HG03159 (cell line): Measurements from ENCODE around the gene ABHD12.
"Not testable (repeated sequence)": the region's sequence is repeated elsewhere in the genome, so short reads cannot be mapped to it uniquely, and the experiment has no call there.

Experiments used
- ATAC-seq: cut with Tn5 transposase; IDR thresholded peaks from one replicate; pipeline ENCODE4 v1.9.1; 2021; ENCODE audit warnings: mild to moderate bottlenecking, moderate library complexity; ENCODE audit not compliant: unreplicated experiment

Gene ABHD12

DNA sequence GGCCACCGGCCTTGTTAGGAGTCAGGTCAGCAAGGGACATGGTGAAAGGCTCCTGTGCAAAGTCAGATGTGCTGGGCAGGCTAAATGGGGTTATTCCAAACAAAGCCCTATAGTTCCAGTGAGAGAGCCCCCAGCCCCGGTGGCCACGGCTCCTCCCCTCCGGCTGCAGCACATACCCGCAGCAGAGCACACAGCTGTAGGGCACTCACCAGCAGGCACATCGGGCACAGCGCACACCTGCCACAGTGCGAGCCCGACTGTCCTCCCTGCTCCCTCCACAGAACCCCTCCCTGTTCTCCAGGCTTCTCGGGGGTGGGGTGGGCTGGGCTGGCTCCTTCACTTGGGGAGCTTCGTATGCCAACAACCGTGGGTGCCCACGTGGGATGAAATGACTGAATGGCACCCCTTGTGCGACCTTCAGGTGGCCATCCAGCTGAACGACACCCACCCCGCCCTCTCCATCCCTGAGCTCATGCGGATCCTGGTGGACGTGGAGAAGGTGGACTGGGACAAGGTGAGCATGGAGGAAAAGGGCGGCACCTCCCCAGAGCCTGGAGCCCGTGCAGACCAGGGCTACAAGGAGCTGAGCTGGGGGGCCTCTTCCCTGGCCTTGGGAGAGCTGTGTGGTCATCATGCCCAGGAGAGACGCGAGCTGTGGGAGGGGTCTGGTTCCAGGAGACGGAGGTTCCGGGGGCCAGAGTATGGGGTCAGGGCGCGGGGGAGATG is 111.8 kb downstream of the ABHD12 start:
- no peak for ATAC-seq

DNA sequence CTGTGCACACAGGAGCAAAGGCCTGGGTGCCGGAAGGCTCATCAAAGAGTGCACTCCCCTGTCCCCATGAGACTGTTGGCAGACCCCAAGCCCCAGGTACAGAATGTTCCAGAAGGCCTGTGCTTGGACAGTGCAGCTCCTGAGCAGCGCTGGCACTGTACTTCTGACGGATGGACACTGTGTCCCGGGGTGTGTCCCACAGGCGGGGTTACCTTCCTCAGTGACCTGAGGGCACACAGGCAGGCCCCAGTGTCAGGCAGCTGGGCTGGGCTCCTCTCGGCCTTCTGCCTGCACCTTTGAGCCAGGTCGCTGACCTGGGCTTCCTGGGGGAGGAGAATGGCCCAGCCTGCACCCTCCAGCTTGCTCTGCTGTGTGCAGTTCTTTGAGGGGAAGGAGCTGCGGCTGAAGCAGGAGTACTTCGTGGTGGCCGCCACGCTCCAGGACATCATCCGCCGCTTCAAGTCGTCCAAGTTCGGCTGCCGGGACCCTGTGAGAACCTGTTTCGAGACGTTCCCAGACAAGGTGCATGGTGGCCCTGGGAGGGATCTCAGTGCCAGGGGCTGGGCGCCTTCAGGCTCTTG is 112.6 kb downstream of the ABHD12 start:
- no peak for ATAC-seq

DNA sequence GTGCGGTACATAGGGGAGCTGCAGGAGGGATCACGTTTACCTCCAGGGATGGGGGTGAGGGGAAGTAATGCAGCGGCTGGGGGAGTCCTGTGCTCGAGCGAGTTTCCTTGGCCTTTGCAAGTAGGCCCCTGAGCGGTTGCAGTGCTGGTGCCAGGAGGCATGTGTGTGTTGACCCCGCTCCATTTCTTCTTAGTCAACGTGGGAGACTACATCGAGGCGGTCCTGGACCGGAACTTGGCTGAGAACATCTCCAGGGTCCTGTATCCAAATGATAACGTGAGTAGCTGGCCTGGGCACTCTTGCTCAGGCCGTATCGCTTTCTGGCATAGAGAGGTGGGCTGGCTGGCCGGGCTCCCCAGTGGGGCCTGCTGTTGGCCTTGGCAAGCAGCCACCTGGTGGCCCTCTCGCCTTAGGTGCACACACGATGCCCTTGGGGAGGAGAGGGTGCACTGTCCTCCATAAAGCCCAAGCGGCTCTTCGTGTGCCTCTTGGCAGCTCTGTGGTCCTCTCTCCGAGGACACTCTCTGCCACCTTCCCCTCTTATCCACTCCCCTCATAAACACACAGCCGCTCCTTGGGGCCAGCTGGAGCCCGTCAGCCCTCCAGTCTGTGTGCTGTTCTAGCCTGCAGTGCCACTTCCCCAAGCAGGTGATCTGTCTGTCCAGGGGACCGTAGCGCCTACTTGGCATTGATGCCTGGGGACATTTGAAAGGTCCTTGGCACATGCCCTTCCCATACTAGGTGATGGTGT is 113.4 kb downstream of the ABHD12 start:
- no peak for ATAC-seq

DNA sequence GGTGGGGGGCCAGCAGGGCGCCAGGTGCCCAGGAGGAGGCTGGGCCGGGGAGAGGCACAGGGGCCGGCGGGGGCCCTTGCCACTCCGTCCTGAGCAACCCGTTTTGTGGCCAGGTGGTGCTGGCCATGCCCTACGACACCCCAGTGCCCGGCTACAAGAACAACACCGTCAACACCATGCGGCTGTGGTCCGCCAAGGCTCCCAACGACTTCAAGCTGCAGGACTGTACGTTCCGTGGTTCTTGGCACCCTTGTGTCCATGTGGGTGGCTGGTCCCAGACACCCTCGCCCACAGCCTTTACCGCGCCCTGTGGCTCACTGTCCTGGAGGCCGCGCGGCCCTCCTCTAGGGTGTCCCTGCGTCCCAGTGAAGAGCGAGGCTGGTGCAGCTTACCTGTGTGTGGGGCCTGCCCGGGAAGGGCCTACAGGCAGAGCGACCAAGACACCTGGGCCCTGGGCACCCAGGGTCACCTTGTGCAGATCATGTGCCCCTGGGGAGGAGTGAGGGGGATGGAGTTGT is 114.0 kb downstream of the ABHD12 start:
- no peak for ATAC-seq

DNA sequence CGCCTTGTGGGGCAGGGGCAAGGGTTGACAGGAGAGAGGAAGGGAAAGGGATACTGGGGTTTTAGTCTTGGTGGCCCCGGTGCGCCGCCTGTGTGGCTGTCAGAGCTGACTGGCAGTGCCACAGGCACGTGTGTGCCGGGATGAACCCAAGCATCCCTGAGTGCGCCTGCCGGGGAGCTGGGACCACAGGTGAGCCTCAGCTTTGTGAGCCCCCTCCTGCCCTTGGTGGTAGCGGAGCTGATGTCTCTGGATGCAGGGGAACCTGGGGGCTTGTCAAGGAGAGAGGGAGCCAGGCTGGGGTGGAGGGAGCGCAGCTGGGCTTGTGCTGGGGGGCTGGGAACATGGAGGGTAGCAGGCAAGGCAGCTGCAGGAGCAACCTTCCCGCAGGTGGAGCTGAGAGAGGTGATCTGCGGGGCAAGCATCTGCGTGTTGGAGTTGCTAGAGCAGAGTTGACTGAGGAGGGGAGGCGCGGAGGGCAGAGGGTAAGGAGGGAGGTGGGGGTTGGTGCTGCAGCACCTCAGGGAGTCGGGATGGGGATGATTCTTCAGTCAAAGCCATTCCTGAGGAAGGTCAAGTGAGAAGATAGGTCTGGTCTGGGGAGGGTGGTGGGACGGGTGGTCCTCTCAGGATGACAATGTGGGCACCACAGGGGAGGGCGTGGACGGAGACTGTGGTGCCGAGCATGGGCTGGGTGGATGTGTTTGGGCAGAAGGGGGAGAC is 114.7 kb downstream of the ABHD12 start:
- ATAC-seq, result no peak

DNA sequence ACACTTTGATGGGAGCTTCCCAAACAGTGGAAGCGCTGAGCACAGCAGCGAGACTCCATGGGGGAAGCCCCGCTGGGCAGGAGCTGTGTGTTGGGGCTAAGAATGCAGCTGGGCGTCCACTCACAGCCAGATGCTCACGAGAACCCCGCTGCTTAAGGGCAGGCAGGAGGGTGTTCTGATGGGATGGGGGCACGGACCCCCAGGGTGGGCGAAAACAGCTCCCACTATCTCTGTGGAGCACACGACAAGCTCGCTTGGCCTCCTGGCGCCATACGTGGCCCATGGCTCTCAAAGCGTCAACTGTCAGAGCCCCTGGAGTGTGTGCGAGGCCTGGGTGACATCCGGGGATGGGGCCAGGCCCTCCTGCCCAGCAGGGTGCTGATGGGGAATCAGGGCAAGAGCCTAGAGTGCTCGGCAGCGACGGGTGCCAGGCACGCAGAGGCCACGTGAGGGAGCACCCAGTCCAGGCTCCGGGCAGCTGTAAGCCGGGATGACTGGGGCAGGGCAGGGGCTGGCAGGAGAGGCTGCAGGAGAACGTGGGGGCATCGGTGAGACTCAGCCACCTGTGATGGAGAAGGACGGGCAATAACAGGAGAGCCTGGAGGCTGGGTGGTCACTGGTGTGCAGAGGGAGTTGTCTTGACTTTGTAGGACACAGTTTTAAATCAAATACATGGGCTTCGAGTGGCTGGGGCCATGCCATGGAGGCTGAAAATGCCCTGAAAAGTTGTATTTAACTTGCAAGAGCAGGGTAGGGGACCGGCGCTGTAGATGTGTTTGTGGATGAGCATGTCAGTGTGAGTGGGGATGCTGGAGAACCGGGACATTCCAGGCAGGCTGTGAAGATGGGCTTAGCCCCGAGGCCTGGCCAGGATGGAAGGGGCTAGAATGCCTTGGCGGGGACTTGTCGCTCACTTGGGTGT is 115.5 kb downstream of the ABHD12 start:
- ATAC-seq, result no peak

DNA sequence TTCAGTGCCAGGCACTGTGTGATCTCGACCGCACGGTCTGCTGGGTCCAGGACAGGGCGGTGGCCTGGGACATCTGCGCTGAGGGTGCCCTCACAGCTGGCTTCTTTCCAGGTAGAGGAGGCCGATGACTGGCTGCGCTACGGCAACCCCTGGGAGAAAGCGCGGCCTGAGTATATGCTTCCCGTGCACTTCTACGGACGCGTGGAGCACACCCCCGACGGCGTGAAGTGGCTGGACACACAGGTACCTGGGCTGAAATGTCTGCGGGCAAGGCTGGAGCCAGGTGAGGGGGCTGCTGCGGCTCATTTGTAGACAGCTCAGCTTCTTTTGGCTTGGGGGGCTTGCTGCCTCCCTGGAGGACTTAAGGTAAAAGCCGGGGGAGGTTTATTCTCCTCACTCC is 116.2 kb downstream of the ABHD12 start:
- ATAC-seq, result no peak

DNA sequence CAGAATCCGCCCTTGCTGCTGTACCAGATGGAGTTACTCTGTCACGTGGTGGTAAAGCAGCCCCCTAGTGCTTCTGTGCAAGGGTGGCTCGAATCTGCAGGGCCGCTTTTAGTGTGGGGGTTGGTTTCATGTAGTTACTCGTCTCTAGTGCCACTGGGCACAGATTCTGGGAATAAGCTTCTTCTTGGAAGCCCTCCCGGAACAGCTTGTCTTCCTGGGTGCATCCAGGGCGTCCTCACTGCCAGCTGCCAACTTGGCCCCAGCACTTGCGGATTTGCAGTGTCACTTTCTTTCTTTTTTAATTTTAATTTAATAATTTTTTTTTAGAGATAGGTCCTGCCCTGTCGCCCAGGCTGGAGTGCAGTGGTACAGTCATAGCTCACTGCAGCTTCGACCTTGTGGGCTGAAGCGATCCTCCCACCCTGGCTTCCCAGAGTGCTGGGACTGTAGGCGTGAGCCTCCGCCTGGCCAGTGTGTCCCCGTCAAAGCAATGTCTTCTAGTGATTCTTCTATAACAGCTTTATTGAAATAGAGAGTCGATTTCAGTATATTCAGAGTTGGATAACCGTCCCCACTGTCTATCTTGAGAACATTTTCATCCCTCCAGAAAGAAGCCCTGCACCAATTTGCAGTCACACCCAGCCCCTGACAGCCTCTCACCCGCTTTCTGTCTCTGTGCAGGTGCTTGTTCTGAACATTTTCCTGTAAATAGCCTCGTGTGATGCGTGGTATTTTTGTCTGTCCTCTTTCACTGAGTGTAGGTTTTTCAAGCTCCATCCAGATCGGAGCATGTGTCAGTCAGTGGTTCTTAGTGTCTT is 116.9 kb downstream of the ABHD12 start:
- no peak for ATAC-seq

DNA sequence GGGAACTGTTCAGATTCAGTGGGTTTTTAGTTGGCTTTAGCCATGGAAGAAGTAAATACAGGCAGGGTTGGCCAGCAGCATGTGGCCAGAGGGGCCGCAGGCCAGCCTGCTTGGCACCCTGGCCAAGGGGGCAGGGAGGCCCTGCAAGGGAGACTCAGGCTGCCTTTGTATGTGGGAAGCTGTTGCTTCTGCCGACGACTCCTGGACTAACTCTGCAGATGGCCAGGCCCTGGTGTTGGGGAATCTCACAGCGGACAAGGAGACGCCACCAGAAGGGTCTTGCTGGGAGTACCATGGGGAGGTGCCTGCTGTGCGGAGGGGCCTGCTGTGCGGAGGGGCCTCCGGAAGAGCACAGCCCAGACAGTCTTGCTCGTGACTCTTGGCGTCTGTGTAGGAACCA is 117.6 kb downstream of the ABHD12 start:
- no peak for ATAC-seq

DNA sequence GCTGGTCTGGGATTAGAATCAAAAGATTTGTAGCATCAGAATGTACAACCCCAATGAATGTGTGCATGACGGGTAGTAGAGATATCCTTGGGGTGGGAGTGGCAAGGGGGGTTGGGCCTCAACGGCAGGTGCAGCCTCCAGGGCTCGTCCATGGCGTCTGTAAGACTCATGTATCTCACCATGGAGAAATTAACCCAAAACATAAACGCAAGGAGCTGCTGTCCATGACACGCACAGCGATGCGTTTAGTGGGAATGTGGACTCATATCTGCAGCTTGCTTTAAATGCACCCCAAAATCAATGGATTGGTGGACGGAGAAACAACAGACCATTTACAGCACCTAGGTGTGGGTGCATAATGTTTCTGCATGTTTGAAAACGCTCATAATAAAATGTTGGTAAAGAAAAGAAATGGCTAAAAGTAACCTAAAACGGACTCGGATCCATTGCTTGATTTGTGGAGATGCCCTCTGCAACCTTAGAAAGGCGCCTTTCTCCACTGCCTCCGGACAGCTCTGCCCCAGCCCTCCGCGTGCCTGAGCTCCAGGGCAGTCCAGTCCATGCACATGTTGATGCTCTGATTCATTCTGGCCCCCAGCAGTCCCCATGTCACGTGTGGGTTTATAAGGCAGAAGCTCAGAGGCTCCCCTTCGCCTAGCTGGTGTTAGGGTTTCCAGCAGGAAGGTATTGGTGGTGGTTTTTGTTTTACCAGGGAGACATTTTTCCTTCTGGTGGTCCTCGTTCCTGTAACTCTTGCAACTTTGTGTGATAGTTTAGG is 118.2 kb downstream of the ABHD12 start:
- ATAC-seq, result no peak

DNA sequence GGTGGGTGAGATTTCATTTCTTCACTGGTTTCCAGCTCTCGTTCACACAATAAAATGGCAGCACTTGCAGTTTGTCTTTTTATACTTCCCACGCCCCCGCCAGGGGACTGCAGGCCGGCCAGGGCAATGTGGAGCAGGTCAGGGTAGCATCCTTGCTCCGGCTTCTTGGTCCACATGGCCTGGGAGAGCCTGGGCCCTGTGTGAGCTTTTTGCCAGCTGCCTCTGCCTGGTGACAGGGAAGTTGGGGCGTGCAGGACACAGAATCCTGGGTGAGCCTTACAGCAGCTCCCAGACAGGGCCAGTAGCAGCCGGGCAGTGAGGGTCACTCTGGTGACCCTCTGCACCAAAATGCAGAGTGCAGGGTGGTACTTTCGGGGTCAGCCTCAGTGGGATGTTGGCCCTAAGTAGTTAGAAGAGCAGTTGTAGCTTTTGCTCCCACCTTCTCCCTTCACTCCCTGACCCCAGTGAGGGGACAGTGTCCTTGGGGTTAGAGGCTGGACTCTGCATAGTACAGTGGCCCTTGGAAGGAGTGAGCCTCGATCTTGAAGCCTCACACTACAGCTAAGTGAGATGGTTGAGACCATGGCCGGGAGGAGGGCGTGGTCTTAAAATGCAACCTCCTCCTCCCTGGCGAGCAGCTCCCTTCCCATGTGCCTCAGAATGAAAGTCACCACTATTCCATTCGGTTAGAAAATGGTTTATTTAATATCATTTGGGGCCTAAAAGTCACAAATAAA is 119.0 kb downstream of the ABHD12 start:
- ATAC-seq, result no peak

DNA sequence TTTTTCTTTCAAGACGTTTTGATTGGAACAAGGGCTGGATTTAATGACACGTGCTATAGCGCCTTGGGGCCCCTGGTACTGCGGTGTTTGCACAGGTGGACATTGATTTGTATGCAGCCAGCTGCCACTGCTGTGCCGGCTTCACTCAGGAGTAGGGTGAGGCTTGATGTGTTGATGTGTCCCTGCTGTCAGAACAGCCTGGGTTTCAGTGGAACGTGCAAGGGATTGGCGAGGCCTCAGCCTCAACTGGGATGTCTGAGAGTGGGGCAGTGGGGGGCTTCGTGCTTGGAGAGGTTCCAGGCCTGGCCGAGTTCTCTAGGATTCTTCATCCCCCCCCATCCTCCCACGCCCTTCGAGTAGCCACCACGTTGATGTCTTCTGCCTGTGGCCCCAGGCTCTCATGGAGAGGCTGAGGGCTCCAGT is 119.8 kb downstream of the ABHD12 start:
- no peak for ATAC-seq

DNA sequence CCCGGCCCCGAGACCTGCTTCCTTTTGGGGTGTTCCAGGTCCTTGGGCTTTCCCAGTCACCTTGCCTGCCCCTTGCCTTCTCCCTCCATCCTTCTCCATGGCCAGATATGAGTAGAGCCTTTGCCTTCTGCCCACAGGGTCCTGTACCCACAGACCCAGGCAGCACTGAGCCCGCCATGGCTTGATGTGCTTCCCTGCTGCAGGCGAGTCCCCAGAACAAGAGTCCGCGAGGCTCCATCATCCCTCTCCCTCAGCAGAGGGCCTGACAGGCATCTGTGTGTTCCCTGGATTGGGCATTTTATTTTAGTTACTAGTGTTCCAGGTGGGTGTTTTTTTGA is 120.8 kb downstream of the ABHD12 start:
- no peak for ATAC-seq

DNA sequence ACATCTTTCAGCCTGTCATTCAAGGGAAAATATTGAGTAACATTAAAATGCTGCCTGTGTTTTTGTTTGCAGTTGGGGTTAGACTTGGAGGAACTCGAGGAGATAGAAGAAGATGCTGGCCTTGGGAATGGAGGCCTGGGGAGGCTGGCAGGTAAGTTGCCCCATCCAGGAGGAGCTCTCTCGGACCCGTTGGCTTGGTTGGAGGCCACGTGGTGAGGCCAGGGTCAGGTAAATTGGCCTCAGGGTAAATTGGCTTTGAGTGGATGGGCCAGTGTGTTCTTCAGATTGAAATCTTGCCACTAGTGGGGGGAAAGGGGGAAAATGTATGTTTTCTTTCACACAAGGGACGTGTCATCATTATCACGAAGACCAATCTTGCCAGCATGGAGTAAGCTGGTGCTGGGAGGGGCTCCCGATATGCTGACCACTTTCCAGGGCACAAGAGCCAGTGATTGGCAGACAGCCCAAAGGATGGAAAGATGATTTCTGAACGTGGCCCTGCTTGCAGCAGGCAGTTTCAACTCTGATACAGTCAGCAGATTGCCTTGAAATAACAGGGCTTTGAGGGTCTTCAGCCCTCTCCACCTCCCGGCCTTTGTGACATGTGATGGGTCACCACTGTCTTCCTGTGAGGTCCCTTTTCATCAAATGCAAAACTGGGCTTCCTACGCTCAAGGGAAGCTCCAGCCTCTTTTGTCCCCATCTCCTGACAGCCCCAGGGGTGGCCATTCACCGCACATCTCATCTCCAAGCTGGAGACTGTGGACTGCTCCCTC is 121.4 kb downstream of the ABHD12 start:
- no peak for ATAC-seq

DNA sequence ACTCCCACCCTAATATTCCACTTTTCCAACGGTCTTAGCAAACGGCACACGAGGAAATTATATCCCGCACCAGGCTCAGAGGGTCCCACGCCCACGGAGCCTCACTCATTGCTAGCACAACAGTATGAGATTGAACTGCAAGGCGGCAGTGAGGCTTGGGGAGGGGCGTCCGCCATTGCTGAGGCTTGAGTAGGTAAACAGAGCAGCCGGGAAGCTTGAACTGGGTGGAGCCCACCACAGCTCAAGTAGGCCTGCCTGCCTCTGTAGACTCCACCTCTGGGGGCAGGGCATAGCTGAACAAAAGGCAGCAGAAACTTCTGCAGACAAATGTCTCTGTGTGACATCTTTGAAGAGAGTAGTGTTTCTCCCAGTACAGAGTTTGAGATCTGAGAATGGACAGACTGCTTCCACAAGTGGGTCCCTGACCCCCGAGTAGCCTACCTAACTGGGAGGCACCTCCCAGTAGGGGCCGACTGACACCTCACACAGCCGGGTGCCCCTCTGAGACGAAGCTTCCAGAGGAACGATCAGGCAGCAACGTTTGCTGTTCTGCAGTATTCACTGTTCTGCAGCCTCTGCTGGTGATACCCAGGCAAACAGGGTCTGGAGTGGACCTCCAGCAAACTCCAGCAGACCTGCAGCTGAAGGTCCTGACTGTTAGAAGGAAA is 129.7 kb downstream of the ABHD12 start:
- ATAC-seq, result not testable (repeated sequence)

DNA sequence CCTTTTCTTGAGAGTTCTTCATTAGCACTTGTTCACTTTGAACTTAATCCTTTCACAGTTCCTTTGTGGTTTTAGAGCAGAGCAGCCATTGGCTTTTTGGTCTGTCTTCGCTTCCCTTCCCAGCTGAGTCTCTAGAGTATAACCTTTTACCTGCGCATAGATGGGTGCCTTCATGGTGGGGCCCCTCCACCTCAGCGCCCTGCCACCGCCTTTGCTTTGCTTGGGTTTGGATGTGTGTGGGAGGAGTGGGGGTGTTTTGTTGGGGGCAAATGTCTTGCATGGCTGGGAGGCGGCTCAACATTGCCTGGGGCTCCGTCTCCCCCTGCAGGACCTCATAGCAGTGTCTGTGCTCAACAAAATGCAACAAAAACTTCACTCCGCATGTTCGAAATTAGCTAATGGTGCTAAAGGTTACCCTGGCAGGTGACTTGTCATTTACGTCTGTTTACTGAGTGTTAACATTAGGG is 130.8 kb downstream of the ABHD12 start:
- ATAC-seq, result no peak

DNA sequence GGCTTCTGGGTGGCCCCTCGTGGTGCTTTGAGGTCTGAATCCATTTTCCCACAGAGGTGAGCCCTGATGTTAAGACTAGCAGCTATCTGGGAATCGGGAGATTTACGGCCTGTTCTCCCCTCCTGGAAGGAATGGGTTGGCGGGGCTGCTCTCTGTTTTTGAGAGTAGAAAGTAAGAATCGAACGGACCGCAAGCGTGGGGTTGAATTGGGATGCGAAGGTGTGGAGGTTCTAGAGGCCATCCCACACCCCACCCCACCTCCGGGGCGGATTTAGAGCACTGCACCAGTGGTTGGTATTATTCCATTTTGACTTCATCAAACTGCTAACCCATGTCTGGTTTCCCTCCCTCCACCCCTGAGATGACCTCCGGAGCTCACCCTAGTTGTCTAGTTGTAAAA is 131.3 kb downstream of the ABHD12 start:
- no peak for ATAC-seq
